HG03521 (cell line): ENCODE results near the gene SORD.

ENCODE experiments used
- ATAC-seq: cut with Tn5 transposase; IDR thresholded peaks from one replicate; pipeline ENCODE4 v1.9.1; 2021; ENCODE audit warnings: mild to moderate bottlenecking, moderate library complexity; ENCODE audit not compliant: unreplicated experiment

SORD gene

GRCh38 chr15:45114751-45115085 is 91.7 kb downstream of the SORD start:
- ATAC-seq = no peak

- no peak for ATAC-seq
Measured at GRCh38 chr15:45115312-45115820, 92.4 kb downstream of the SORD start.

GRCh38 chr15:45116006-45116481 is 93.0 kb downstream of the SORD start:
- ATAC-seq = no peak

GRCh38 chr15:45116482-45117307 is 93.7 kb downstream of the SORD start:
- ATAC-seq = no peak

GRCh38 chr15:45117308-45118130 is 94.5 kb downstream of the SORD start:
- peak; percentile 17 for ATAC-seq

GRCh38 chr15:45118131-45118588 is 95.2 kb downstream of the SORD start:
- ATAC-seq = peak; percentile 89

- ATAC-seq = no peak
Measured at GRCh38 chr15:45118996-45119395, 96.0 kb downstream of the SORD start.

GRCh38 chr15:45120081-45120972 is 97.3 kb downstream of the SORD start:
- ATAC-seq = no peak

- no peak for ATAC-seq
Measured at GRCh38 chr15:45121020-45121419, 98.0 kb downstream of the SORD start.

GRCh38 chr15:45121706-45122417 is 98.9 kb downstream of the SORD start:
- no peak for ATAC-seq

GRCh38 chr15:45122719-45123118 is 99.7 kb downstream of the SORD start:
- ATAC-seq = no peak

- ATAC-seq = no peak
Measured at GRCh38 chr15:45123397-45123796, 100.4 kb downstream of the SORD start.

- no peak for ATAC-seq
Measured at GRCh38 chr15:45126535-45127158, 103.7 kb downstream of the SORD start.
